ENCODE measurements around the gene LGI4. TPM values are rescaled to one million over a fixed set of nuclear protein-coding genes. Genes with fewer than 3 reads are reported as not detected.

LGI4 gene
- total RNA-seq = 5.7 TPM

DNA sequence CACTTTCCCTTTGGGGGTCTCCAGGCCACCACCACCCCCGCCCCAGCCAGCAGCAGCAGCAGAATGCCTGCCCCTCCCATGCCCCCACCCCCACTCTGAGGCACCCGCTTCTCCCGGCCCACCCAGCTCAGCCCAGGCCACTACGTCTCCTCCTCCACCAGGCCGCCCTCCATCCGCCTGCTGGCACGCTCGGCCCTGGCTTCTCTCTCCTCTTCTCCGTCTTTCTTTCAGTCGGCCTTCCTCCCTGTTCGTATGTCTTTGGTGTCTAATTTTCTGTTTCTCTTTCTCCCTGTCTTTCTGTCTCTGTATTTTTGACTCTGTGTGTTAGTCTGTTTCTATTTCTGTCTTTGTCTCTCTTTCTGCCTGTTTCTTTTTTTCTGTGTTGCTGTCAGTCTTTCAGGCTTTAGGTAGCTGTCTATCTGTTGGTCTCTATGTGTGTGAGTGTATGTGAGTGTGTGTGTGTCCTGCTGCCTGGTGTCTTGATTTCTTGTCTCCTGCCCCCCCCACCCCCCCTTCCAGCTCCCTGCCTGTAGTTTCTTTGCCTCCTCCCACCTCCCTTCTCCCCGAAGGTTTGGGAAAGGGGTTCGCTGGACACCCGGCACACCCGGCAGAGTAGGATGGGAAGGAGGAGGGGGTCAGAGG, at the start of gene LGI4:
Gene LGI4, minus strand, starts transcription at position 459 of the 642 bp plus-strand sequence. Its CDS starts 379 bp downstream, at position 80.
- DNase-seq = peak; percentile 29

DNA sequence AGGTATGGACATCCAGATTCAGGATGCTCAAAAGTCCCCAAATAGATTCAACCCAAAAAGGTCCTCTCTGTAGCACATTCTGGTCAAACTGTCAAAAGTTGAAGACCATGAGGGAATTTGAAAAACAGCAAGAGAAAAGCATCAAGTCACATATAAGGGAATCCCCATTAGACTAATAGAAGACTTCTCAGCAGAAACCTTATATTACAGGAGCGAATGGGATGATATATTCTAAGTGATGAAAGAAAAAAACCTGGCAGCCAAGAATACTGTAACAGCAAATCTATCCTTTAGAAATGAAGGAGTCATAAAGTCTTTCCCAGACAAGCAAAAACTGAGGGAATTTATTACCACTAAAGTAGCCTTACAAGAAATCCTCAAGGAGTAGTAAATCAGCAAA, 49.4 kb upstream of the LGI4 start:
- DNase-seq = no peak

DNA sequence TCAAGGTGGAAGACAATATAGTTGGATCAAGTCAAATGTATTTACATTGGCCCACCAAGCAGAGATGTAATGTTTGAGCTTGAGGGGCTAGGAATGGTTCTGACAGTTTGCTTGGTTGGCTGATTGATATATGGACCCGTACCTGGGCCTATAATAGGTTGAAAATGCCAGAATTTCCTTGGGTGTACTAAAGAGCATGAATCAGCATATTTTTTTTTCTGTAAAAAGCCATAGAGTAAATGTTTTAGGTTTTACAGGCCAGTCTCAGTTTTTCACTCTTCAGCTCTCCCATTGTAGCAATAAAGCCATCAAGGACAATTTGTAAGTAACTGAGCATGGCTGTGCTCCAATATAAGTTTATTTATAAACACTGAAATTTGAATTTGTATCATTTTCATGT, 46.5 kb upstream of the LGI4 start:
- no peak for DNase-seq

GRCh38 chr19:35179830-35180229, 45.0 kb upstream of the LGI4 start:
- DNase-seq = no peak

DNA sequence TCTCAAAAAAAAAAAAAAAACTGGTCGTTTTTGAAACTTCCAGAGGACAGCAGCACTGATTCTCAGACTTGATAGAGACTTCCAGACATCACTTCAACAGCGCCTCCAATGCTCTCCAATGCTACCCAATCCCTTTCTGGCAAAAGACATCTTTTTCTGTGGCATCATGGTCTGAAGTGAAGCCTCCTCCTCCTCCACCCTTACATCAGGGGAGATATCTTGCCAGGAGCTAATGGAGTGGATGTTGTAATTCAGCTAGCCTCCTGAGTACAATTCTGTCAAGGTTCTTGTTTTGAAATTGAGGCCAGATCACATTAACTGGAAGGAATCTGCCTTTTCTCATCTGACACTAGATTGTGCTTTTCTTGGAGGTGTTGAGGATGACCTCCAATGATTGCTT, 43.8 kb upstream of the LGI4 start:
- peak; percentile 15 for DNase-seq

- no peak for DNase-seq
These were observed 42.8 kb upstream of the LGI4 start for GRCh38 chr19:35177377-35178274.

GRCh38 chr19:35176181-35176570, 41.3 kb upstream of the LGI4 start:
- no peak for DNase-seq

- DNase-seq = no peak
These were observed 39.4 kb upstream of the LGI4 start for GRCh38 chr19:35174226-35174625.

DNA sequence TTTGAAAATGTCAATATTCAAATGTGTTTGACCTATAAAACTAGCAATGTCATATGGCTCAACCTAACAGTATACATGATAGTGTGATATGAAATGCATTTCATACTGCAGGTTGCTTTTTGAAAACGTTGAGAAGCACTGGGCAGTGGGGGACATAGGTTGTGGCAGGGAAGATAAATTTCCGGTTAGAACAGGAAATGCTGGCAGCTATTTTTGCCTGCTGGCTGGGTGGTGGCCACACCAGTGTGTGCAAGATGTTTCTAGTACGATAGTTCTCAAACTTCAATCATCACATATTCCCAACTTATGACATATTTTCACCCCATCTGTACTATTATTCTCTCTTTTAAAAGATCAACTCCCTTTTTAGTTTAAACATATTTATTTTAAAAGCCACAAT, 36.9 kb upstream of the LGI4 start:
- no peak for DNase-seq

DNA sequence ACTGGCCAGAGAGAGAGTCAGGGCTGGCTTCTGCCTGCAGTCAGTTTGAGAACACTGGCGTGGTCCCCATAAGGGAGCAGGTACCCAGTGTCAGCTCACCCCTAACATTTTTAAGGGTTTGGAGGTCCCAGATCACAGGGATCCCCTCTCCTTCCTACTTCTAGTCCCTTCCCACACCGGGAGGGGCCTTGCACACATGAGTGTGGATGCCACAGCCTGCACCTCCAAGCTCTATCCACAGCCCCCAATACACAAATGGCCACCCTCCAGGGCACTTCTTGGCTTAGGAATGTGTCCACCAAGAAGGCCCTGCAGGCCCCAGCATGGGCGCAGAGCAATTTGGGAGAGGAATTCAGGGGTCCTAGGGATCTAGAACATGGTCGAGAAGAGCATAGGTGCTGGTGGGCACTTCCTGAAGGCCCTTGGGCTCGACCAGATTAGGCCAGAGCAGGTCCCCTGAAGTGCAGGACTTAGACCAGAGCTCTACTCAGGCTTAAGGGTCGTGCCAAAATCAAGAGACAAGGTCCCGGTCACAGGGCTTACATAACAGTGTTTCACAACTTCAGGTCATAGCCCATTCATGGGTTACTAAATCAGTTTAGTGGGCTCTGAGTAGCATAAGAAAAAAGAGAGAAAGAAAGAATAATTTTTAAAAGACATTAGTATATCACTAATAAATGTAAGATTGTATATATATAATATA, 35.7 kb upstream of the LGI4 start:
- DNase-seq = no peak

DNA sequence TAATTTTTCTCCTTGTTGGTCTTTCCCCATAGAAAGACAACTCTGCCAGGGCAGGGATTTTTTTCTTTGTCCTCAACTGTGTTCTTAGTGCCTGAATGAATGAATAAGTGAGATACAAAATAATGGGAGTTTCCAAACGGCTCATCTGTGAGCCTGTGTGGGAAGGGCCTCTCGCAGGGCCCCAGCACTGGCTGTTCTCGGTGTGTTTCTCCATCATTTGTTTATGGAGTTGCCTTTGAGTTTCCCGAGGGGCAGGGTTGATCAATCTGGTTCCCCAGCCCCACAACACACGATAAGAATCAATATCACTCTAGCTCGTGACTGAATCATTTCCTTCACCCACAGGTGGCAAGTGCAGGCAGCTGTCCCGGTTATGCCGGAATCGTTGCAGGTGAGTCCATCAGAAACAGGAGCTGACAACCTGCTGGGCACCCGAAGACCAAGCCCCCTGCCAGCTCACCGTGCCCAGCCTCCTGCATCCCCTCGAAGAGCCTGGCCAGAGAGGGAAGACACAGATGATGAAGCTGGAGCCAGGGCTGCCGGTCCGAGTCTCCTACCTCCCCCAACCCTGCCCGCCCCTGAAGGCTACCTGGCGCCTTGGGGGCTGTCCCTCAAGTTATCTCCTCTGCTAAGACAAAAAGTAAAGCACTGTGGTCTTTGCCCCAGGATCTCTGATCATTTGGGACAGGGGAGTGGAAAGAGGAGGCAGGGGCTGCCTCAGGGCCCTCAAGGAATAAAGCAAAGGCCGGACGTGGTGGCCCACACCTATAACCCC, 34.5 kb upstream of the LGI4 start:
- no peak for DNase-seq

DNA sequence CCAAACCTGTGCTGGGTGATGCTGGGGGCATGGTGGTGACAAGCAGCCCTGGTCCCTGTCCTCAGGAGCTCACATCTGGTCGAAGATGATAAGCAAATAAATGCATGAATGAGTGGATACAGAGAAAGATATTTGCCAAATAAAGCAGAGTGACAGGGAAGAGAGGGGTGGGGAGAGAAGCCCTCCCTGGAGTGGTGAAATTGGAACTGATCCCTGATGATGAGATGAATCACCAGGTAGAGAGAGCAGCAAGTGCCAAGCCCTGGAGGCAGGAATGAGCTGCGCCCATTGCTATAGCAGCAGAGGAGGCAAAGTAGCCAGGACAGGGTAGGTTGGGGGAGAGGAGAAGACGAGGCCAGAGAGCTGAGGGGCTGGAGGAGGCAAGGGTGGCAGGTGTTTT, 33.3 kb upstream of the LGI4 start:
- DNase-seq = no peak

DNA sequence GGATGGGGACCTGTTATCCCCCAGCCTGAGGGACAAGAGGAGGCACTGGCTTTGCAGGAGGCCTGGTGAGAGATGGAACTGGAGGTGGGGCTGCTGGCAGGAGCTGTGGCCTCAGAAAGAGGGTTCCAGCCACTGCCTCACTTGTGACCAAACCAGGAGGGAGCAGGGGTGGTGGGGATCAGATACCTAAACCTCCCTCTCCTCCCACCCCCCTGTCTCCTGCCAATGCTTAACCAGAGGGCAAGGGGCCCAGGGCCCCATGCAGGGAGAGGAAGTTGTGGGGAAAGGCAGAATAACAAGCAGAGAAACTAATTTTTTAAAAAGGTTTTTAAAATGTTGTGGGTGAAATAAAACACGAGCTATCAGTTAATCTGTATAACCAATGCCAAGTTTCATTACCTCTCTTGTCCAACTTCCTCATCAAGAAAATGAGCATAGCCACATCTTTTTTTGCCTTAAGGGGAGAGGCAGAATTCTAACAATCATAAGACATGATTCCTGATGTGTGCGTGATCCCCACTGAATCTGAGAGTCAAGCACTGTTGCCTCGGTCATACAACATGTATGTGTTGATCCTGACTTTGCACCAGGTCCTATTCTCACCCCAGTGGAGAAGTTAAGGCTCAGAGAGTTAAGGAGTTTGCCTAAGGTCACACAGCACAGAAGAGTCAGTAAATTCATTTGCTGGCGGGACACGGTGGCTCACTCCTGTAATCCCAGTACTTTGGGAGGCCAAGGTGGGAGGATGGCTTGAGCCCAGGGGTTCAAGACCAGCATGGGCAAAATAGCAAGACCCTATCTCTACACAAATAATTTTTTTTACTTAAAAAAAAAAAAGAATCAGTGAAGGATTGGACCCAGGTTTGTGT, 32.6 kb upstream of the LGI4 start:
- no peak for DNase-seq

GRCh38 chr19:35166100-35167063, 31.5 kb upstream of the LGI4 start:
- DNase-seq = no peak

DNA sequence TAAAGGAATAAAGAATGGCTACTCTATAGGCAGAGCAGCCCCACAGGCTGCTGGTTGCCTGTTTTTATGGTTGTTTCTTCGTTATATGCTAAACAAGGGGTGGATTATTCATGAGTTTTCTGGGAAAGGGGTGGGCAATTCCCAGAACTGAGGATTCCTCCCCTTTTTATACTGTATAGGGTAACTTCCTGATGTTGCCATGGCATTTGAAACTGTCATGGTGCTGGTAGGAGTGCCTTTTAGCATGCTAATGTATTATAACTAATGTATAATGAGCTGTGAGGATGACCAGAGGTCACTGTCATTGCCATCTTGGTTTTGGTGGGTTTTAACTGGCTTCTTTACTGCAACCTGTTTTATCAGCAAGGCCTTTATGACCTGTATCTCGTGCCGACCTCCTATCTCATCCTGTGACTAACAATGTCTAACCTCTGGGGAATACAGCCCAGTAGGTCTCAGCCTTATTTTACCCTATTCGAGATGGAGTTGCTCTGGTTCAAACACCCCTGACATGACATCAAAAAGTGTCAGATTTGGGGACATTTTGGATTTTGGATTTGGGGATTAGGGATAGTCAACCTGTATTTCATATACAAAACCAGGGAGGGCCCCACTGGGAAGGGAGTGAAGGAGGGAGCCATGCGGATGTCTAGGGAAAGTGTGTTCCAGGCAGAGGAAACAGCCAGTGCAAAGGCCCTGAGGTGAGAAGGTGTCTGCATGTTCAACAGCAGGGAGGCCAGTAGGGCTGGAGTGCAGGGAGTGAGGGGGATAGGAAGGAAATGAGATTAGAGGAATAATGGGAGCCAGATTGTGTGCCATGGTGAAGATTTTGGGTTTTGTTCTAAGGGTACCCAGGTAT, 30.6 kb upstream of the LGI4 start:
- no peak for DNase-seq

DNA sequence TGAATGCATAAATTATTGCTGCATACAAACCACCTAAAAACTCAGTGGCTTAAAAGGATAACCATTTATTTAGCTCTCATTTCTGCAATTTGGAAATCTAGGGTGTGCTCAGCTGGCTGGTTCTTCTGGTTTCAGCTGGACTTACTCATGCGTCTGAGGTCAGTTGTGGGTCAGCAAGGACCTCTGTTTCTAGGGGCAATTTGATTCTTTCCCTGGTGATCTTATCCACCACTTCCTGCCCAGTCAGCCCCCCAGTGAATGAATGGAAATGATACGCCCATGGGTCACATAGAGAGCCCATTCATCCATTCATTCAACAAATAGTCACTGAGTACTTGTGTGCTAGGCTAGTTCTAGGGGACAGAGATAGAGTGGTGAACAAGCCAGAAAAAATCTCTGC, 29.6 kb upstream of the LGI4 start:
- DNase-seq = no peak

- no peak for DNase-seq
These were observed 27.8 kb upstream of the LGI4 start for GRCh38 chr19:35162471-35163326.

DNA sequence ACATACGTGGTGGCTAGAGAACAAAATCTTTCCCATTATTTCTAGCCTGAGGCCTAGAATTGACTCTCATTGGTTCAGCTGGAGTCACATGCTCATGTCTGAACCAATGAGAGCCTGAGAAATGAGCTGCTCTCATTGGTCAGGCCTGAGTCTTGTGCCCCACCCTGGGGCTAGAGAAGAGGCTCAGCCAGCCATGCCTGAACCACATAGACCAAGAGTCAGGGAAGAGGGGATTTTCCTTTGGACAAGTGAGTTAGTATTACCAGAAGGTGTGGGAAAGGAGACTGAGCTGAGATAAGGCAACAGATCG, 26.5 kb upstream of the LGI4 start:
- DNase-seq = no peak

All from skin of body (tissue), 2 donors.